Measurements from ENCODE around the gene RAB12. TPM values are rescaled to one million over a fixed set of nuclear protein-coding genes. Genes with fewer than 3 reads are reported as not detected.

Gene RAB12
- total and polyA plus RNA-seq, 2 donors (not counting 1 experiment from before 2014, with no cell fraction given) = 33.9 to 60.4 TPM

DNA sequence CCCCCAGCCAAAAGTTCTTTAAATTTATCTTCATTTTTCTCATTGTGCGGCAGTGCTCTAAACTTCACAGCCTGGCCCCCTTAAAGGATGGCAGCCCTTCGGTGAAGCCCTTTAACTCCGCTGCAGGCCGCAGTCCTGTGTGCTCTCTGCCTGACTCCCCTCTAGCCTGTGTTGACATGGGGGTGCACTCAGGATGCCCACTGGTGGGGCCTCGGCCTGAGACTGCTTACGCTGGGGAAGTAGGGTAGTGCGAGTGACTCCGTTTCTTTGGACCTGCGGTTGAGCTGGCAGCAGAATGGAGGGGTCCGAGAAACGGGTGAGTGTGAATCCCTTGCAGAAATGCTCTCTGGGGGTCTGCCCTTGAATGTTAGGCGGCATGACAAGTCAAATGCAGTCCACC is 5.6 kb downstream of the RAB12 start:
- no peak overlapping the region for H2AFZ ChIP-seq (ENCODE audit: low read length)
- peak overlapping the region; percentile 64 for H3K4me2 ChIP-seq (ENCODE audit: extremely low read depth, insufficient read depth, low read length)
- H3K36me3 ChIP-seq (ENCODE audit: control insufficient read depth, insufficient read depth, low read length) = peaks cover 4% of the 10 kb centered on the region
- peaks cover 85% of the 10 kb centered on the region for H3K79me2 ChIP-seq (ENCODE audit: control insufficient read depth, insufficient read depth, low read length)
- no peaks in the 10 kb centered on the region for H3K27me3 ChIP-seq (ENCODE audit: control insufficient read depth, insufficient read depth, low read length)
- TF ChIP-seq, protein P1, sequence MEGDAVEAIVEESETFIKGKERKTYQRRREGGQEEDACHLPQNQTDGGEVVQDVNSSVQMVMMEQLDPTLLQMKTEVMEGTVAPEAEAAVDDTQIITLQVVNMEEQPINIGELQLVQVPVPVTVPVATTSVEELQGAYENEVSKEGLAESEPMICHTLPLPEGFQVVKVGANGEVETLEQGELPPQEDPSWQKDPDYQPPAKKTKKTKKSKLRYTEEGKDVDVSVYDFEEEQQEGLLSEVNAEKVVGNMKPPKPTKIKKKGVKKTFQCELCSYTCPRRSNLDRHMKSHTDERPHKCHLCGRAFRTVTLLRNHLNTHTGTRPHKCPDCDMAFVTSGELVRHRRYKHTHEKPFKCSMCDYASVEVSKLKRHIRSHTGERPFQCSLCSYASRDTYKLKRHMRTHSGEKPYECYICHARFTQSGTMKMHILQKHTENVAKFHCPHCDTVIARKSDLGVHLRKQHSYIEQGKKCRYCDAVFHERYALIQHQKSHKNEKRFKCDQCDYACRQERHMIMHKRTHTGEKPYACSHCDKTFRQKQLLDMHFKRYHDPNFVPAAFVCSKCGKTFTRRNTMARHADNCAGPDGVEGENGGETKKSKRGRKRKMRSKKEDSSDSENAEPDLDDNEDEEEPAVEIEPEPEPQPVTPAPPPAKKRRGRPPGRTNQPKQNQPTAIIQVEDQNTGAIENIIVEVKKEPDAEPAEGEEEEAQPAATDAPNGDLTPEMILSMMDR (conservative IDR thresholded peaks at IDR 0.05 in 1 of 2, IDR thresholded peaks at IDR 0.05 in 1 of 2; ENCODE audit: low read depth in 1 of 2, low read length in 2 of 2) = no peak
- no peak for TF ChIP-seq EZH2 (IDR thresholded peaks at IDR 0.05; ENCODE audit: low read length, missing control alignments)
- no peak overlapping the region for H3K9ac ChIP-seq (ENCODE audit: insufficient read depth, low read length)
- DNase-seq (ENCODE audit: low read depth in 2 of 2) = no peak
- H4K20me1 ChIP-seq (ENCODE audit: control insufficient read depth, extremely low read depth, insufficient read depth, low read length) = no peaks in the 10 kb centered on the region
- peak overlapping the region in 2 of 4 experiments; percentile 17 to 27 for H3K4me3 ChIP-seq (replicated peaks in 1 of 4; ENCODE audit: control extremely low read depth in 1 of 4, insufficient read depth in 1 of 4, low read depth in 3 of 4, low read length in 4 of 4)
- peak overlapping the region; percentile 49 for H3K27ac ChIP-seq (ENCODE audit: insufficient read depth, low read length)
- H3K4me1 ChIP-seq (ENCODE audit: control insufficient read depth, extremely low read depth, insufficient read depth, low read length) = peaks cover 11% of the 10 kb centered on the region
- H3K9me3 ChIP-seq (ENCODE audit: control insufficient read depth, insufficient read depth, low read depth, low read length) = no peaks in the 10 kb centered on the region

DNA sequence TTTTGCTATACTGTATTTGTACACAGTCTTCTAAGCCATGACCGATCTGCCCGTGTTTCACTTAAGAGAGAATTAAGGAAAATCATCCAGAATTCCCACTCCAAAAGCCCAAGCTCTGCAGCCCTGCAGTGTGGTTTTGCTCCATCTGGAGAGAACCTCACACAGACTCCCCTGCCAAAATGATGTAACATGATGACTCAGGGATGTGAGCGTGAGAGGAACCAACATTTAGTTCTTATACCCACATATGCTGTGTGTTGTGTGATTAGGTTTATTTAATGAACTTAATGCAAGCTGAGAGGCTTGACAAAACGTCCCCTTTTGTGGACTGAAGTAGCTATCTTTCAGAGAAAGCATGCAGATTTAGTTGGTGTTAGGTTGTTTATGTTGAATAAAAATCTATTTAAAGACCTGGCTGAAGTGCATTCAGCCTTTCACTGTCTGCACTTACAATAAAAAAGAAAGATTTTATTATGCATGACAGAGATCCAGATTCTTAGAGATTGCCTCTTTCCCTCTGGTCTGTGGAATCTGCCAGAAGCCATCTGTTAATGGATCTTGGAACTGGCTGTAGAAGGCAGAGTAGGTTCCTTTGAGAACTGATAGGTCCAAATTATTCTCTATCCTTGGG is 6.3 kb downstream of the RAB12 start:
- TF ChIP-seq, protein P1 (conservative IDR thresholded peaks at IDR 0.05 in 1 of 2, IDR thresholded peaks at IDR 0.05 in 1 of 2; ENCODE audit: low read depth in 1 of 2, low read length in 2 of 2) = no peak
- no peak for TF ChIP-seq EZH2 (IDR thresholded peaks at IDR 0.05; ENCODE audit: low read length, missing control alignments)
- Histone ChIP-seq H3K79me2 (ENCODE audit: control insufficient read depth, insufficient read depth, low read length) (peaks cover 85% of the 10 kb centered on the region), H3K4me2 (ENCODE audit: extremely low read depth, insufficient read depth, low read length) (peak overlapping the region; percentile 64), H4K20me1 (ENCODE audit: control insufficient read depth, extremely low read depth, insufficient read depth, low read length) (no peaks in the 10 kb centered on the region), H3K36me3 (ENCODE audit: control insufficient read depth, insufficient read depth, low read length) (peaks cover 4% of the 10 kb centered on the region), H3K9me3 (ENCODE audit: control insufficient read depth, insufficient read depth, low read depth, low read length) (no peaks in the 10 kb centered on the region), H3K27ac (ENCODE audit: insufficient read depth, low read length) (peak overlapping the region; percentile 49), H3K9ac (ENCODE audit: insufficient read depth, low read length) (no peak overlapping the region), H3K4me1 (ENCODE audit: control insufficient read depth, extremely low read depth, insufficient read depth, low read length) (peaks cover 11% of the 10 kb centered on the region), H3K27me3 (ENCODE audit: control insufficient read depth, insufficient read depth, low read length) (no peaks in the 10 kb centered on the region), H2AFZ (ENCODE audit: low read length) (no peak overlapping the region), H3K4me3 (replicated peaks in 1 of 4; ENCODE audit: control extremely low read depth in 1 of 4, insufficient read depth in 1 of 4, low read depth in 3 of 4, low read length in 4 of 4) (peak overlapping the region in 2 of 4 experiments; percentile 17 to 37)
- peak; percentile 95 for DNase-seq (ENCODE audit: low read depth in 2 of 2)

DNA sequence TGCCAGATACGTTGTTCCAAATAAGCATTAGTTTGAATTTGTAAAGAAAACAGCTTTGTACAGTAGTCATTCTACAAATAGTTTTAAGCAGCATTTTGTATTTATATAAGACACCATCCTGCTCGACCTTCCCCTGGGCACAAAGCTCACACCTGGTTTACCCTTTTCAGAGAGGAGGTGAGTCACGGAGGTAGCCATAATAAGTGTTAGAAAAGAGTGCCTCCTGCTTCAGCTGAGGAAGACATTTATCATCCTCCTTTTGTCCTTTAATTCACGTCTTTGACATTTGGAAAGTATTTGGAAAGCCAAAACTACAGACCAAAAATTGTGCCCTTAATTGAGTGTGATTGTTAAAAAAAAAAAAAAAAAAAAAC is 6.8 kb downstream of the RAB12 start:
- no peak for TF ChIP-seq EZH2 (IDR thresholded peaks at IDR 0.05; ENCODE audit: low read length, missing control alignments)
- TF ChIP-seq, protein P1 (conservative IDR thresholded peaks at IDR 0.05 in 1 of 2, IDR thresholded peaks at IDR 0.05 in 1 of 2; ENCODE audit: low read depth in 1 of 2, low read length in 2 of 2) = no peak
- Histone ChIP-seq H3K9me3 (ENCODE audit: control insufficient read depth, insufficient read depth, low read depth, low read length) (no peaks in the 10 kb centered on the region), H3K79me2 (ENCODE audit: control insufficient read depth, insufficient read depth, low read length) (peaks cover 85% of the 10 kb centered on the region), H3K27me3 (ENCODE audit: control insufficient read depth, insufficient read depth, low read length) (no peaks in the 10 kb centered on the region), H3K9ac (ENCODE audit: insufficient read depth, low read length) (no peak overlapping the region), H3K4me2 (ENCODE audit: extremely low read depth, insufficient read depth, low read length) (peak overlapping the region; percentile 59), H3K4me3 (replicated peaks in 1 of 4; ENCODE audit: control extremely low read depth in 1 of 4, insufficient read depth in 1 of 4, low read depth in 3 of 4, low read length in 4 of 4) (peak overlapping the region in 2 of 4 experiments; percentile 0 to 37), H2AFZ (ENCODE audit: low read length) (no peak overlapping the region), H3K27ac (ENCODE audit: insufficient read depth, low read length) (peak overlapping the region; percentile 49), H4K20me1 (ENCODE audit: control insufficient read depth, extremely low read depth, insufficient read depth, low read length) (no peaks in the 10 kb centered on the region), H3K36me3 (ENCODE audit: control insufficient read depth, insufficient read depth, low read length) (peaks cover 4% of the 10 kb centered on the region), H3K4me1 (ENCODE audit: control insufficient read depth, extremely low read depth, insufficient read depth, low read length) (peaks cover 11% of the 10 kb centered on the region)
- DNase-seq (ENCODE audit: low read depth in 2 of 2) = peak in 1 of 2 donors; percentile 45

All from fibroblast of lung (primary cell).